Endothelial cell of umbilical vein (primary cell): ENCODE measurements around the gene ZDHHC17. TPM values are rescaled to one million over a fixed set of nuclear protein-coding genes. Genes with fewer than 3 reads are reported as not detected.

Experiments
- BruUV-seq: library from RNA; stranded (reverse); fragments of 400-500 nt; replicated peaks from 2 replicates; lab custom pipeline; 2021; lab: Mats Ljungman, UMichigan
- CTCF ChIA-PET: fragments of 300-600, 350-600 bp; sonication (Branson Sonifier 250); formaldehyde crosslinking; loops from one replicate; lab custom pipeline; 2021; ENCODE audit warnings: antibody characterized with exemption, inconsistent platforms; lab: Charles Lee
- POLR2A ChIA-PET: fragments of 300-600, 350-600 bp; sonication (Branson Sonifier 250); formaldehyde crosslinking; loops from one replicate; lab custom pipeline; 2021; ENCODE audit warnings: antibody characterized with exemption, inconsistent platforms; lab: Charles Lee
- DNase-seq: peaks from one replicate; pipeline ENCODE4 v3.0.0-alpha.2; 2011; ENCODE audit warnings: low read depth, low spot score
- FAIRE-seq: peaks from 2 replicates; lab custom pipeline; 2011; peaks lifted over from hg19 to GRCh38; lab: Jason Lieb, UNC
- H2AFZ ChIP-seq: 2 replicates; pipeline ENCODE4 v1.6.0; 2012; ENCODE audit warnings: low read depth, low read length, control low read depth, inconsistent platforms
- H3K27ac ChIP-seq: 2 replicates; pipeline ENCODE4 v1.5.1; 2011; ENCODE audit warnings: low read depth, mild to moderate bottlenecking, control low read depth, low read length, moderate library complexity; ENCODE audit not compliant: insufficient read depth
- H3K27me3 ChIP-seq, 2 experiments: 2 replicates each; pipeline versions ENCODE4 v1.6.0 to v1.6.1; 2011; ENCODE audit warnings: low read length in 2 of 2, mixed read lengths in 1 of 2; ENCODE audit not compliant: control insufficient read depth in 2 of 2, insufficient read depth in 2 of 2
- H3K36me3 ChIP-seq, 2 experiments: 2 replicates in 1 of 2; 3 replicates in 1 of 2; pipeline ENCODE4 v1.5.1; 2011; ENCODE audit warnings: low read length in 2 of 2, mild to moderate bottlenecking in 1 of 2, moderate library complexity in 1 of 2; ENCODE audit not compliant: control insufficient read depth in 2 of 2, insufficient read depth in 2 of 2; ENCODE audit errors: extremely low read depth in 1 of 2
- H3K4me1 ChIP-seq: 3 replicates; pipeline ENCODE4 v1.5.1; 2011; ENCODE audit warnings: mild to moderate bottlenecking, low read length; ENCODE audit not compliant: control insufficient read depth, insufficient read depth; ENCODE audit errors: extremely low read depth
- H3K4me2 ChIP-seq: 2 replicates; pipeline ENCODE4 v1.6.1; 2011; ENCODE audit warnings: low read length, control low read depth, mixed read lengths; ENCODE audit not compliant: insufficient read depth
- H3K4me3 ChIP-seq, 3 experiments: fragments of 200-600 bp in 1 of 3; sonication (generic), shearing (Covaris generic) in 1 of 3; replicated peaks in 1 of 3; 2 replicates each; pipeline ENCODE4 v1.5.1; 2011 to 2016; ENCODE audit warnings: control low read depth in 3 of 3, low read length in 3 of 3, mild to moderate bottlenecking in 2 of 3, inconsistent platforms in 1 of 3, low read depth in 1 of 3, moderate library complexity in 1 of 3; ENCODE audit not compliant: insufficient read depth in 1 of 3
- H3K79me2 ChIP-seq: 2 replicates; pipeline ENCODE4 v1.6.0; 2012; ENCODE audit warnings: low read length, inconsistent platforms; ENCODE audit not compliant: control insufficient read depth, insufficient read depth
- H3K9ac ChIP-seq: replicated peaks from 2 replicates; pipeline ENCODE3; 2011; ENCODE audit warnings: low read length, control low read depth; ENCODE audit not compliant: insufficient read depth; ENCODE audit errors: extremely low read depth
- H3K9me1 ChIP-seq: replicated peaks from 3 replicates; pipeline ENCODE4 v1.6.0; 2011; ENCODE audit warnings: mild to moderate bottlenecking, low read length; ENCODE audit not compliant: control insufficient read depth, insufficient read depth; ENCODE audit errors: extremely low read depth
- H3K9me3 ChIP-seq: replicated peaks from 2 replicates; pipeline ENCODE4 v1.5.1; 2012; ENCODE audit warnings: low read length, inconsistent platforms; ENCODE audit not compliant: control insufficient read depth, insufficient read depth
- H4K20me1 ChIP-seq: replicated peaks from 2 replicates; pipeline ENCODE3; 2011; ENCODE audit warnings: mild to moderate bottlenecking, low read length; ENCODE audit not compliant: control insufficient read depth, insufficient read depth; ENCODE audit errors: extremely low read depth
- CTCF ChIP-seq, 2 donors: IDR thresholded peaks; 1 replicate in 1 of 2; 2 replicates in 1 of 2; pipeline ENCODE4 v1.5.1; 2011; ENCODE audit warnings: low read length in 2 of 2, mild to moderate bottlenecking in 2 of 2, moderate library complexity in 2 of 2, control low read depth in 1 of 2, inconsistent platforms in 1 of 2, low read depth in 1 of 2; ENCODE audit not compliant: insufficient read depth in 1 of 2; ENCODE audit errors: extremely low read depth in 1 of 2
- FOS ChIP-seq: IDR thresholded peaks from 2 replicates; pipeline ENCODE4 v1.6.1; 2011; ENCODE audit warnings: mild to moderate bottlenecking, low read length, moderate library complexity, borderline replicate concordance; ENCODE audit not compliant: insufficient read depth
- GATA2 ChIP-seq: IDR thresholded peaks from 2 replicates; pipeline ENCODE4 v1.7.0; 2011; ENCODE audit warnings: low read depth, mild to moderate bottlenecking, moderate library complexity, mixed read lengths, low read length; ENCODE audit not compliant: insufficient read length, insufficient read depth
- JUN ChIP-seq: IDR thresholded peaks from 2 replicates; pipeline ENCODE4 v1.6.1; 2011; ENCODE audit warnings: borderline replicate concordance, low read depth; ENCODE audit not compliant: insufficient read length, insufficient read depth
- MYC ChIP-seq: IDR thresholded peaks from one replicate; pipeline ENCODE4 v1.6.1; 2011; ENCODE audit warnings: mild to moderate bottlenecking, low read depth, low read length
- POLR2A ChIP-seq: IDR thresholded peaks from 2 replicates; pipeline ENCODE4 v1.6.1; 2012; ENCODE audit warnings: low read depth, mild to moderate bottlenecking, control low read depth, low read length
- POLR2AphosphoS5 ChIP-seq: IDR thresholded peaks from 2 replicates; pipeline ENCODE4 v1.6.1; 2012; ENCODE audit warnings: low read depth, mild to moderate bottlenecking, control low read depth, low read length, moderate library complexity; ENCODE audit not compliant: insufficient read depth
- dilution Hi-C: fragments of 300-500 bp; cut with MboI; formaldehyde crosslinking; loops from one replicate; pipeline ENCODE4 v1.15.0; 2019; ENCODE audit warnings: low sequenced_read_pairs; ENCODE audit not compliant: extremely low pct_ligation_motif_present
- intact Hi-C: fragments of 100-400 bp; cut with micrococcal nuclease; formaldehyde crosslinking; loops from one replicate; pipeline ENCODE4 v1.10.0; 2022
- polyA plus RNA-seq, 4 experiments: library from polyadenylated mRNA; depleted of rRNA in 3 of 4; stranded (reverse) in 3 of 4; unstranded in 1 of 4; fragments of >200 nt; gene quantifications; 2 replicates each; pipeline versions ENCODE4 v1.2.1 to v1.2.3, GENCODE V29; 2011 to 2012; ENCODE audit warnings: missing spikeins in 1 of 4
- total RNA-seq: library from RNA; stranded (reverse); gene quantifications from 2 replicates; pipeline ENCODE4 v1.2.3, GENCODE V29; 2021
- TF ChIP-seq, protein P1 (sequence below): IDR thresholded peaks from 2 replicates; pipeline ENCODE4 v1.6.1; 2011; ENCODE audit not compliant: insufficient read depth, insufficient read length

ZDHHC17 gene
- total and polyA plus RNA-seq, 2 donors (not counting 3 experiments of a cell fraction or from before 2014, with no cell fraction given), result 21.2 to 26.9 TPM

DNA sequence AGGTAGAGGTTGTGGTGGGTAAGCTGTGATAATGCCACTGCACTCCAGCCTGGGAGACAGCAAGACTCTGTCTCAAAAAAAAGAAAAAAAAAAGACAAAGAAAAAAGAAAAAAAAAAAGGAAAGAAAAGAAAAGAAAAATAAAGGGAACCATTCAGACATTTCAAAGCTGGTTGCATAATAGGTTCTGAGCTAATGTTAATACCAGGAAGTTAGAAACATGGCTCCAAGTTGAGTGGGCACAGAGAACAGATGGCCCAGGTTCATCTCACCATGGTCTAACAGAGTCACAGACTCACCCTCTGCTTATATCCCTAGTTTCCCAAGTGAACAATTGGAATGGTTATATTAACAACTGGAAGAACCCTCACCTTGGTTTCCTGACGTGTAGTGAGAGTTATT lies 17.4 kb upstream of the ZDHHC17 start:
- dilution Hi-C loops, result no loop called here
- H4K20me1 ChIP-seq, result no peaks in the 10 kb centered on the region
- TF ChIP-seq MYC (no peak), POLR2AphosphoS5 (no peak), CTCF (IDR thresholded peaks at IDR 0.05; ENCODE audit: extremely low read depth in 1 of 2, insufficient read depth in 1 of 2, low read depth in 1 of 2, low read length in 2 of 2) (no peak), GATA2 (no peak), POLR2A (no peak), JUN (no peak), FOS (no peak)
- TF ChIP-seq, protein P1, sequence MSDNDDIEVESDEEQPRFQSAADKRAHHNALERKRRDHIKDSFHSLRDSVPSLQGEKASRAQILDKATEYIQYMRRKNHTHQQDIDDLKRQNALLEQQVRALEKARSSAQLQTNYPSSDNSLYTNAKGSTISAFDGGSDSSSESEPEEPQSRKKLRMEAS, result no peak
- no peak overlapping the region for H3K4me2 ChIP-seq
- ChIA-PET CTCF (no interaction called here), POLR2A (no interaction called here)
- BruUV-seq, result no TSS peak
- H3K9me3 ChIP-seq, result no peaks in the 10 kb centered on the region
- no peak for FAIRE-seq
- no peak overlapping the region for H3K27ac ChIP-seq
- H3K4me3 ChIP-seq, result no peak overlapping the region
- H3K4me1 ChIP-seq, result no peaks in the 10 kb centered on the region
- peaks cover 2 to 3% of the 10 kb centered on the region in 2 experiments for H3K27me3 ChIP-seq
- intact Hi-C loops, result no loop called here
- H2AFZ ChIP-seq, result no peak overlapping the region
- H3K79me2 ChIP-seq, result no peaks in the 10 kb centered on the region
- H3K9me1 ChIP-seq, result no peaks in the 10 kb centered on the region
- no peaks in the 10 kb centered on the region for H3K36me3 ChIP-seq
- H3K9ac ChIP-seq, result no peak overlapping the region
- no peak for DNase-seq
